Activated CD4-positive, CD25-positive, alpha-beta regulatory T cell (primary cell): ENCODE measurements around the gene CD22.
"Not testable (repeated sequence)": the region's sequence is repeated elsewhere in the genome, so short reads cannot be mapped to it uniquely, and the experiment has no call there.

Source experiments
- DNase-seq, 4 experiments: peaks; one replicate each; lab custom pipeline; 2025; lab: John Stamatoyannopoulos, UW

Gene CD22

DNA sequence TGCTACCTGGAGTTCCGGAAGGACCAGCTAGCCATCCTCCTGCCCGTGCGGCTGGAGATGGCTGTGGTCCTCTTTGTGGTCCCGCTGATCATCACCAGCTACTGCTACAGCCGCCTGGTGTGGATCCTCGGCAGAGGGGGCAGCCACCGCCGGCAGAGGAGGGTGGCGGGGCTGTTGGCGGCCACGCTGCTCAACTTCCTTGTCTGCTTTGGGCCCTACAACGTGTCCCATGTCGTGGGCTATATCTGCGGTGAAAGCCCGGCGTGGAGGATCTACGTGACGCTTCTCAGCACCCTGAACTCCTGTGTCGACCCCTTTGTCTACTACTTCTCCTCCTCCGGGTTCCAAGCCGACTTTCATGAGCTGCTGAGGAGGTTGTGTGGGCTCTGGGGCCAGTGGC is 30.4 kb downstream of the CD22 start:
- not testable (repeated sequence) for DNase-seq

DNA sequence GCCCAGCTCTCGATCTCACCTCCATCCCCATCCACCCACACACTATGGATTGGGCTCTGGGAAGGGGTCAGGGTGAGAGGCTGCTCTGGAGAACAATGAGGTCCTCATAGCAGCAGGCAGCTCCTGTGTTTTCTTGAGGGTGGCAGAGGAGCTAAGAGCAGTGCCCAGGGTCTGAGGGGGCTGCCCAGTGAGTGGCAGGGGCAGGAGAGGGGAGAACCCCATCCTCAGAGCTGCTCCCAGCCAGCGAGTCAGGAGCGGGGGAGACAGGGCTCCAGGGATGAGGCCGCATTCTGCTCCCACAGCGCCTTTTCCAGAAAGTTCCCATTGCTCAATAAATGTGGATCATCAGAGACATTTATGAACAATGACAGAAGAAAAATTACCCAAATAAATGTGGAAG is 31.1 kb downstream of the CD22 start:
- not testable (repeated sequence) for DNase-seq

DNA sequence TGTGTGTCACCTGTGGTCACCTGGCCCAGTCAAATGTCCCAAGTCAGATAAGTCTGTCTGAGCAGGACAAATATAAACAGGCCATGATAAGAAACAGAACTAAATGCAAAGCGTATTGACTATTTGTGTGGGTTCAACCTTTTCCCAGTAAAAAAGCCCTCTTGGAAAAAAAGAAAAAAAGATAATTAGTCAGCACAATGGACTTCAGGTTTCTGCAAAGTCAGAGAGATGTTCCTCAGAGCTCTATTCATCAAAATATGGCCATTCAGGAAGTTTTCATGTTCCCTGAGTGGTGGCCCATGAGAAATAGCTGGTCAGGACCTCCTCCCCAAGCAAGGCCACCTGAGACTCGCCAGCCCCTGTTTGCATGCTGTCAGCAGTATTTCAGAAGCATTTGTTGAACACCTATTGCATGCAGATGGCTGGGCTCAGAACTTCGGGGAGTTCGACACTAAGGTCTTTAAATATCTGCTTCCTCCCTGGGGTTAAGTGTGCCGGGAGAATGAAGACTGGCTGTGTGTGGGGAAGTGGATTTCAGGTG is 32.0 kb downstream of the CD22 start:
- DNase-seq: no peak

DNA sequence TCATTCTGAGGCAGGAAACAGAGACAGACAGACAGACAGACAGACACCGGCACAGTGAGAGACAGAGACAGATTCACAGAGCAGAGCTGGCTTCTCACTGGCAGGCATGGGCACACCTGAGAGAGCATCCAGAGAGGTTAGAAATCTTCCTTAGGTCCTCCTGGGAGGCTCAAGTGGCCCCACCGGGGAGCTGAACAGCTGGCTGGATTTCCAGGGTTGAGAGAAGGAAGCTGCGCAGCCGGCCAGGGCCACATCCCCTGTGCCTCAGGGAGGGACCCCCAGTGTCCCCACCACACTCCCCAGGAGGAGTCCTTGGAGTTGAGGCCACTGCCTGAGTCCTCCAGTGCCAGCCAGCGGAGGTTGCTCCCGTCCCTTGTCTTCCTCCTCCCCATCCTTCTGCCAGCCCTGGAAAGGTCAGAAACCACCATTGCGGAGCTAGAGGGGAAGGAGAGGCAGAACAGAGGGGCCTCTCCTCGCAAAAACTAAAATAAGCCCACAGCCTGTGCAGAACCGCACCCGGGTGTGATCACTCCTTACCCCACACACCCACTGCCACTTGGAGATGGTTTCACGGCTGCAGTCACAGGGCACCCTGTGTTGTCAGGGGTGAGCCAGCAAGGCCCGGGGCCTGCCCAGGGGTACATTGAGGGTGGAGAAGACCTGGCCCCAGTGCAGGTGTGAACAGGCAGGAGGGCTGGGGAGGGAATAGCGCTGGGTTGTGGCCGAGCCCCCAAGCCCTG is 33.4 kb downstream of the CD22 start:
- DNase-seq: no peak

DNA sequence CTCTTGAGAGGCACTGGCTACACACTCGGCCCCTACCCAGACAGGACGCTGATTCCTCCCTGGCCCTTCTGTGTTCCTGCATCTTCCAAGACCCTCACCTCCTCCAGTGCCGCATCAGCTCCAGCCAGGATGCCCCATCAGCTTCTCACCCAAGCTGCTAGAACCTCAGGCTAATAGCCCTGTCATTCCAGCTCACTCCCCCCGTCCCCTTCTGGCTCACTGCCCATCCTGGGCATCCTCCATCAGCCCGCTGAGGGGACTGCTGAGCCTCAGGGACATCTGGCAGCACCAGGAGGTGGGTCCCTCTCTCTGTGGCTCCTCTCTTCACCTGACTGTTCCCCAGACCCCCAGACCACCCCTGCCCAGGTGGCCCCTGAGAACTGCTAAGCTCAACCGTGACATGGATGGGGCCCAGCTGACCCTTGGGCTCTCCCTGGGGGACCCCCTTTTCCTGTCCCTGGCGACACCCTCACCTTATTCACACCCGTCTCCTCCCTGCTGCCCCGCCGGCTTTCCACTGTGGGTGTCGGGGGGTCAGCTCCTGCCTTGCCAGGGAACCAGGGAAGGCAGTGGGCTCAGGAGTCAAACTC is 34.1 kb downstream of the CD22 start:
- DNase-seq: no peak

DNA sequence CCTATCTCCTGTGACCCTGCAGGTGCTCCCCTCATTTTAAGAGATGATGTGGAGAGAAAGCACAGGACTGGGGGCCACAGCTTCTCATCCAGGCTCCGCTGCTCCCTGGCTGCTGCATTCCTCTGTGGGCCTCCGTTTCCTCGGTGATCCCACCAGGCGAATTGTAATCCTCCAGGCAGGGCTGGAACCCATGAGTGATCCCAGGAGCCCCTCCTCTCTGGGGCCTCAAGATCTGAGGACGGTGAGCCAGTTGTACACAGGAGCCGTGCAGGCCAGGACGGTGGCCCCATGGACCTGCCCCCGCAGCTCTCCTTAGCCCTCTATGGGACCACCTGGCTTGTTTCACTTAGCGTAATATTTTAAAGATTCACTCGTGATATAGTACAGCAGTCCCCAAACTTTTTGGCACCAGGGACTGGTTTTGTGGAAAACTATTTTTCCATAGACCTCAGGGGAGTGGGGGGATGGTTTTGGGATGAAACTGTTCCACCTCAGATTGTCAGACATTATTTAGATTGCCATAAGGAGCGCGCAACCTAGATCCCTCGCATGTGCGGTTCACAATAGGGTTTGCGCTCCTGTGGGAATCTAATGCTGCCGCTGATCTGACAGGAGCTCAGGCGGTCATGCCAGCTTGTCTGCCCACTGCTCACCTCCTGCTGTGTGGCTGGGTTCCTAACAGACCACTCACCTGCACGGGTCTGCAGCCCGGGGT is 34.9 kb downstream of the CD22 start:
- DNase-seq: no peak

DNA sequence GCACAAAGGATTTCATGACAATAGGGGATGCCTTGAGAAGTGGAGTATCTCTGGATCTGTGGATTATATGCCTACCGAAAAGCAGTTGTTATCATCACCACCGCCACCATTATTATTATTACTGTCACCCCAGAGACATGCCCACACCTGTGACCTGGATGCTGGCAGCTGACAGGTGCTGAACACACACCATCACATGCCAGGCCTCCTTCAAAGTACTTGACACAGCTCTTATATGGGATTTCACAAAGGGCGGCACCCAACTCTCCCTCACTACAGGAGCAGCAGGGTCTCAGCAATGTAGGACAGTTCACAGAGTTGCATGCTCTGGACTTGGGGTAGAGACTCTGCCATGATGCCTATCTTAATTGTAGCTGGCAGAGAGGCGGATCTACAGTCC is 36.3 kb downstream of the CD22 start:
- no peak for DNase-seq

DNA sequence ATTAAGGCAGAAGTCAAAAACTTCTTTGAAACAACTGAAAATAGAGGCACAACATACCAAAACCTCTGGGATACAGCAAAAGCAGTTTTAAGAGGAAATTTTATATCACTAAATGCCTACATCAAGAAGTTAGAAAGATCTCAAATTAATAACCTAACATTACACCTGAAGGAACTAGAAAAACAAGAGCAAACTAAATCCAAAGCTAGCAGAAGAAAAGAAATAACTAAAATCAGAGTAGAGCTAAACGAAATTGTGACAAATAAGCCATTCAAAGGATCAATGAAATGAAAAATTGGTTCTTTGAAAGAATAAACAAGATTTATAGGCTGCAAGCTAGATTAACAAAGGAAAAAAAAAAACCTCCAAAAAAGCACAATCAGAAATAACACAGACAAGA is 39.4 kb downstream of the CD22 start:
- DNase-seq: no peak

DNA sequence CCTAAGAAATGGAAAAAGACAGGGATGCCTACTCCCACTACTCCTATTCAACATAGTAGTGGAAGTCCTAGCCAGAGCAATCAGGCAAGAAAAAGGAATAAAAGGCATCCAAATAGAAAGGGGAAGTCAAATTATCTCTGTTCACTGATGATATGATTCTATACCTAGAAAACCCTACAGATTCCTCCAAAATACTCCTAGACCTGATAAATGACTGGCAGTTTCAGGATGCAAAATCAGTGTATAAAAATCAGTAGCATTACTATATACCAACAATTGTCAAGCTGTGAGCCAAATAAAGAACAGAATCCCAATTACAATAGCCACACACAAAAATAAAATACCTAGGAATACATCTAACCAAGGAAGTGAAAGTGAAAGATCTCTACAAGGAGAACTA is 40.5 kb downstream of the CD22 start:
- DNase-seq: no peak

DNA sequence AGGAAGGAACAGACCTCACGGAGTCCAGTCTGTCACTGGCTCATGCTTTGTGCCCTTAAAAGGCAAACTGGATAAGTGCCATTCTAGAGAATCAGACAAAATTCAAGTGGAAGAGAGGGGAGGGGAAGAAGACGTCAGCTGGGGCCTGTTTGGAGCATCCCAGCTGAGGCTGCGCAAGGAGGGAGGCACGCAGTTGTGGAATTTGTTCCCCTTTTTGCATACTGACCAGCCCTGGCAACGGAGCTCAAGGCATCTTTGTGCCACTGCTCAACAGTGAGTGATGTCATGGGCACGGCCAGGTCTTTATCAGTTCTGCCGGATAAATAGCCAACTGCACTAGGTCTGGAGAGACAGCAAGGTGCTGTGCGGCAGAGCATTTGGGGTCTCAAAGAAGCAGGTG is 41.7 kb downstream of the CD22 start, which contains the start of gene GPR42:
Gene GPR42, plus strand, starts transcription at position 347 of the 400 bp plus-strand sequence. CDS start 292 bp downstream, outside the sequence.
- DNase-seq: no peak

DNA sequence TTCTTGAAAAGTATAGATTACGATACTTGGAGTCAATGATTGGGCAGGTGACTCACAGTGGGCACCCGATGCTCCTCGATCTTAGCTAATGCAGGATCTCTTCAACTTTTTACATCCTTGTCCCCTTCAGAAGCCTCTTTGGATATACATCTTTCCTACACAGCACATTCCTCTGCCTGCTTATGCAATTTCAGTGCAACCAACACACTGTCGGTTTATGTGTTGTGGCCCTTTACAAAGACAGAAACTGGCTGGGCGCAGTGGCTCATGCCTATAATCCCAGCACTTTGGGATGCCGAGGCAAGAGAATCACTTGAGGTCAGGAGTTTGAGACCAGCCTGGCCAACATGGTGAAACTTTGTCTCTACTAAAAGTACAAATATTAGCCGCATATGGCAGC is 44.5 kb downstream of the CD22 start:
- no peak for DNase-seq

DNA sequence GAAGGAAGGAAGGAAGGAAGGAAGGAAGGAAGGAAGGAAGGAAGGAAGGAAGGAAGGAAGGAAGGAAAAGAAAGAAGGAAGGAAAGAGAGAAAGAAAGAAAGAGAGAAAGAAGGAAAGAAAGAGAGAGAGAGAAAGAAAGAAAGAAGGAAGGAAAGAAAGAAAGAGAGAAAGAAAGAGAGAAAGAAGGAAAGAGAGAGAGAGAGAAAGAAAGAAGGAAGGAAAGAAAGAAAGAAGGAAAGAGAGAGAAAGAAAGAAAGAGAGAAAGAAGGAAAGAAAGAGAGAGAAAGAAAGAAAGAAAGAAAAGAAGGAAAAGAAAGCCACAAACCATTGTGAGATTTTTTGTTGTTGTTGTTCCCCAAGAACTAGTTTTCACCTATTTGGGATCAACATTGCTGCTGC is 45.0 kb downstream of the CD22 start:
- DNase-seq: not testable (repeated sequence)

DNA sequence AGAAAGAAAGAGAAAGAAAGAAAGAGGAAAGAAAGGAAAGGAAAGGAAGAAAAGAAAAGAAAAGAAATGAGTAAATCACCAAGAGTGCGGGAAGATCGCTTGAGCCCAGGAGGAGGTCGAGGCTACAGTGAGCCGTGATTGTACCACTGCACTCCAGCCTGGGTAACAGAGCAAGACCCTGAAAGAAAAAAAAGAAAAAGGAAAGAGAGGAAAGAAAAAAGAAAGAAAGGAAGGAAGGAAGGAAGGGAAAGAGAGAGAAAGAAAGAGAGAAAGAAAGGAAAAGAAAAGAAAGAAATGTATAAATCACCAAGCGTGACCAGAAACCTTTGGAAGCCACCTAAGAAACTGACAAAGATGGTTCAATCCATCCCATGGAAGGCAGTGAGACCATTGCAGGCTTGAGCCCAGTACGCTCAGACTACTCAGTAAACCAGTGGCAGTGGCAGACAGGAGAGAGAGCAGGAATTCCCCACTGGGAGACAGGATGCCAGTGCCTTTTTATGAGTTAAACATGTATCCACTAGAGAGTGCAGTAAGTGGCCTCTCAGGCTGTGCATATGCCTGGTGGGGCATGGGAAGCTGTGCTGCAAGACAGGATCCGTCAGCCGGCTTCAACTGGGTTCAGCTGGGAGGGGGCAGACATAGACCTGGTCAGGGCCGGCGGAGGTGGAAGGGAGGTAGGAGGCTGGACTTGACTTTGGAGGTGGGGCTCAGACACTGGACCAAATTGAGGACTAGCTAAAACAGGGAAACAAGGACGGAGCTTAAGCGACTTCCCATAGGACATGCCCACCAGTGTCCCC is 46.7 kb downstream of the CD22 start:
- DNase-seq: no peak

DNA sequence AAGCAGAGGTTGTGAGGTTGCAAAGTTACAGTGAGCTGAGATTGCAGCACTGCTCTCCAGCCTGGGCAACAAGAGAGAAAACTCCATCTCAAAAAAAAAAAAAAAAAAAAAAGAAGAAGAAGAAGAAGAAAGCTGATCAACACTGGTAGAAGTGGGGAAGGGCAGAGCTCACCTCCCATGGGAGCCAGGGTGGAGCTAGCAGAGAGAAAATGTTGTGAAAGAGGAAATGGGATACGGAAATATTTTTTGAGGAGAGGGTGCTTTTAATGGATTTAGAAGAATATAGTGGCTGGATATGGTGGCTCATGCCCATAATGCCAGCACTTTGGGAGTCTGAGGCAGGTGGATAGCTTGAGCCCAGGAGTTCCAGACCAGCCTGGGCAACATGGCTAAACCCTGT is 48.7 kb downstream of the CD22 start:
- no peak for DNase-seq

DNA sequence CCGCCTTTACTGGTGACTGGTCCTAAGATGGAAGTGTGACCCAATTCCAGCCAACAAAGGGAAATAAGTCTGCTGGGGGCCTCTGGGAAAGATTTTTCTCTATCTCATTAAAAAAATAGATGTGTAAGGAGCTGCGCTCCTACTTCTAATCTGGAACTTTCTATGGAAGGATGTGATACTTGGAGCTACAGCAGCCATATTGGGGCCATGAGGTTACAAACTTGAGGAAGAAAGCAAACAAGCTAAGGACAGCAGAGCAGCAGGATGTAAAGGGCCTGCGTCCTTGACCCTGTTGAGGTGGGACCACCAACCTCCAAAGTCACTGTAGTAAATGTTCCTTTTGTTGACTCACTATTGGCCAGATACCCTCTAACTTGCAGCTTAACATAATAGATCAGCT is 49.4 kb downstream of the CD22 start:
- DNase-seq: no peak

DNA sequence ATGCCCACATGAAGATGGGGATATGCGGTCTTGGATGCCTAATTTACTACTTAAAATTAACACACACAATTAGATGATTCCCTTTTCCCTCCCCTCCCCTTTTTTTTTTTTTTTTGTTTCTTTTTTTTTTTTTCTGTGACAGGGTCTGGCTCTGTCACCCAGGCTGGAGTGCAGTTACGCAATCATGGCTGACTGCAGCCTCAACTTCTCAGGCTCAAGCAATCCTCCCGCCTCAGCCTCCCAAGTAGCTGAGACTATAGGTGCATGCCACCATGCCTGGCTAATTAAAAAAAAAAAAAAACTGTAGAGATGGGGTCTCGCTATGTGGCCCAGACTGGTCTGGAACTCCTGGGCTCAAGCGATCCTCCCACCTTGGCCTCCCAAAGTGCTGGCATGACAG is 50.6 kb downstream of the CD22 start:
- DNase-seq: not testable (repeated sequence)

DNA sequence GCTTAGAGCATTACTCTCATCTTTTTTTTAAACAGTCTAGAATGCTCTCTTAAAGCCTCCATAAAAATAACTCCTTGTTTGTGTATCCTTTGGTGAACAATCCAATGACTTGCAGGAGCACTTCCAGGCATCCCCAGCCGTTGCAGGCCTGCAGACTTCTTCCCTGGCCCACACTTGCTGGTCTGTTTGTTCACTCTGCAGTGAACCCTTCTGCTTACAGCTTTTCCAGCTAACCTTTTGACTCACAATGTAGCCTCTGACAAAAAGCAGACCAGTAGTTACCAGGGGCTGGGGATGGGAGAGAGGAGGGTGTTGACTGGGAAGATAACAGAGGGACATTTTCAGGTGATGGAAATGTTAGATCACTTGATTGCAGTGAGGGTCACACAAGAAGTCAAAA is 51.0 kb downstream of the CD22 start:
- DNase-seq: no peak

DNA sequence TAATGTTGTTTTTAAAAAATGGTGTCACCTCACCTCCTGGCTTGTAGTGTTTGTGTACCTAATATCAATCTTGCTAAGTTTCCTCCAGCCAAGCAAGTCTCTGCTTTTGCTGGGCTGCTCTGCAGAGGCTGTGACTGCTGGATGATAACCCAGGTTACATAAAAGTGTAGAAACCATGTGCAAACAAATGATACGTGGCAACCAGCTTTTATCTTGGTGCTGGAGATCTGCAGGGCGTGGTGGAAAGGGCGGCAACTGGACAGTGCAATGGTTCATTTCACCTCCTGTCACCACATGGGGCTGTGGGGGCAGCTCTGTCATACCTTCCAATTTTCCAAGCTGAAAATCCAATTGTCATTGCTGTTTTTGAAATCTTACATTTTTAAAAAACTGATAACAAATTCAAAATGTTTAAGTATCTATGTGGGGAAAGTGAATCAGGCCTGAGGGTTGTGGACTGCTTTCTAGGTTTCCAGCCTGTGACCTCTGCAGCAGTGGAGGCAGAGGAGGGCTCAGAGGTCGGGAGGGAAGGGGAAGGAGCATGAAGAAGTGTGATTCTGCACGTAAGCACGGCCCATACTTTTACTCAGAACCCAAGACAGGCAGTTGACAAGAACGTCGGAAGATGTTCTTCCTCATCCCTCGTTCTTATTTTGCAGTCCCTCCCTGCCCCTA is 51.6 kb downstream of the CD22 start:
- no peak for DNase-seq

DNA sequence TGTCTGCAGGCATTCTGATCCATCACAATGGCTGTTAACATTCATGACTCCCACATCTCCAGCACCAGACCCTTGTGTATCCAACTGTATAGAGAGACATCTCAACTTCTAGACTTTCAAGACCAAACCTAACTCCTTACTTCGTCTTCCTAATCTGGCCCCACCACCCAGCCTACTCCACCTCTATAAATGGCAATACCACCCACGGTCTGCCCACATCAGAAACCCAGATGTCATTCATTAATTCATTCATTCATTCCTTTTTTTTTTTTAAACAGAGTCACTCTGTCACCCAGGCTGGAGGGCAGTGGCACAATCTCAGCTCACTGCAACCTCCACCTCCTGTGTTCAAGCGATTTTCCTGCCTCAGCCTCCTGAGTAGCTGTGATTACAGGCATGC is 52.3 kb downstream of the CD22 start:
- DNase-seq: no peak

DNA sequence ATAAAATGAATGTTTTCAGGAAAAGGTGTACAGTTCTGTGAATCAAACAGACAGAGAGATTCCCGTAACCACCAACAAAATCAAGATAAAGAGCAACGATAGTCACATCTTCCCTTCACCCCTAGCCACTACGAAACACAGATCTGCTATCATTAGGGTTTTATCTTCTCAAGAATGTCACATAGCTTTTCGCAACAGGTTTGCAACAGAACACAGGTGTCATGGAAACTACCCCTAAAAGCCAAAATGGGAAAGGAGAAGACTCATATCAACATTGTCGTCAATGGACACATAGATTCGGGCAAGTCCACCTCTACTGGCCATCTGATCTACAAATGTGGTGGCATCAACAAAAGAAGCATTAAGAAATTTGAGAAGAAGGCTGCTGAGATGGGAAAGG is 52.9 kb downstream of the CD22 start:
- no peak for DNase-seq

DNA sequence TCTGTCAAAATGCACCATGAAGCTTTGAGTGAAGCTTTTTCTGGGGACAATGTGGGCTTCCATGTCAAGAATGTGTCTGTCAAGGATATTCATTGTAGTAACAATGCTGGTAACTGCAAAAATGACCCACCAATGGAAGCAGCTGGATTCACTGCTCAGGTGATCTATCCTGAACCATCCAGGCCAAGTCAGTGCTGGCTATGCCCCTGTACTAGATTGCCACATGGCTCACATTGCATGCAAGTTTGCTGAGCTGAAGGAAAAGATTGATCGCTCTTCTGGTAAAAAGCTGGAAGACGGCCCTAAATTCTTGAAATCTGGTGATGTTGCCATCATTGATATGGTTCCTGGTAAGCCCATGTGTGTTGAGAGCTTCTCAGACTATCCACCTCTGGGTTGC is 54.5 kb downstream of the CD22 start:
- no peak for DNase-seq
